ENCODE data around the gene PBX1. TPM values are rescaled to one million over a fixed set of nuclear protein-coding genes. Genes with fewer than 3 reads are reported as not detected.

Gene PBX1
- total RNA-seq, 1 donor from 2014 or later: 37.4 TPM

- intact Hi-C loops (cut with DNase I): no loop called here
- peaks cover 0 to 7% of the 10 kb centered on the region in 2 donors for H3K4me1 ChIP-seq
- no peak overlapping the region for H3K27ac ChIP-seq
- no peak overlapping the region for H3K4me3 ChIP-seq
- no peaks in the 10 kb centered on the region for H3K27me3 ChIP-seq
- DNase-seq (ENCODE audit: low spot score in 2 of 2): no peak
- H3K36me3 ChIP-seq: peaks cover 0 to 3% of the 10 kb centered on the region in 2 donors
- H3K9me3 ChIP-seq: no peaks in the 10 kb centered on the region
- TF ChIP-seq CTCF (IDR thresholded peaks at IDR 0.05): no peak
Observed at GRCh38 chr1:164675342-164675904, 116.4 kb downstream of the PBX1 start.

DNA sequence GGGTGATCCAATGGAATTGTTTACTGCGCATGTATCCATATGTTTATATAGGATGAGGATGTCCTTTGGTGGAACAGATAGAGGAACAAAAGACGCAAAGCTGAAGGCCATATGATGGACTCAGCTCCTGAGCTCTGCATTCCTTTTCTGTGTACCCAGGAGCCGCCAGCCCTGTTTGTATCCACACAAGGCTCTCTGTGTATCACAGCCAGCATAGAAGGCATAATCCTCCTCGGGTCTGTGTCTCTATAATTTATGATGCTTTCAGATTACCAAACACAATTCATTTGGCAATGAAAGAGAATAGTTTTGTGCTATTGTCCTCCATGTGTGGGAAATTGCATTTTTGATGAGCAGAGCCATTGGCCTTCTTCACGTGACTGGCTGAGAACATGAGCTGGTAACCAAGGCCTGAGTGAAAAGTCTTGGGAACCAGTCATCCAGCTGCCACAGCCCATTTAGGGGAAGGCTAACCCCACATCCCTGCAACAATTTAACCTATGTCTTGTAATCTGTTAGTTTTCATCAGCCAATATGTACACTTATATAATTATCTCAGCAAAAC lies 119.2 kb downstream of the PBX1 start:
- Histone ChIP-seq H3K36me3 (peaks cover 0 to 6% of the 10 kb centered on the region in 2 donors), H3K4me1 (peaks cover 0 to 7% of the 10 kb centered on the region in 2 donors), H3K4me3 (no peak overlapping the region), H3K27me3 (no peaks in the 10 kb centered on the region), H3K9me3 (no peaks in the 10 kb centered on the region), H3K27ac (no peak overlapping the region)
- intact Hi-C loops (cut with DNase I): no loop called here
- TF ChIP-seq CTCF (IDR thresholded peaks at IDR 0.05): no peak
- DNase-seq (ENCODE audit: low spot score in 2 of 2): no peak

GRCh38 chr1:164682570-164682969 lies 123.6 kb downstream of the PBX1 start:
- Histone ChIP-seq H3K27me3 (no peaks in the 10 kb centered on the region), H3K4me1 (peaks cover 0 to 2% of the 10 kb centered on the region in 2 donors), H3K4me3 (no peak overlapping the region), H3K9me3 (no peaks in the 10 kb centered on the region), H3K27ac (no peak overlapping the region), H3K36me3 (peaks cover 0 to 6% of the 10 kb centered on the region in 2 donors)
- intact Hi-C loops (cut with DNase I): no loop called here
- no peak for DNase-seq (ENCODE audit: low spot score in 2 of 2)
- TF ChIP-seq CTCF (IDR thresholded peaks at IDR 0.05): no peak

- intact Hi-C loops (cut with DNase I): no loop called here
- no peak overlapping the region for H3K27ac ChIP-seq
- H3K4me3 ChIP-seq: no peak overlapping the region
- TF ChIP-seq CTCF (IDR thresholded peaks at IDR 0.05): no peak
- H3K9me3 ChIP-seq: no peaks in the 10 kb centered on the region
- peaks cover 0 to 2% of the 10 kb centered on the region in 2 donors for H3K4me1 ChIP-seq
- DNase-seq (ENCODE audit: low spot score in 2 of 2): no peak
- no peaks in the 10 kb centered on the region for H3K27me3 ChIP-seq
- peaks cover 0 to 6% of the 10 kb centered on the region in 2 donors for H3K36me3 ChIP-seq
Observed at GRCh38 chr1:164683235-164683634, 124.3 kb downstream of the PBX1 start.

- no peak for DNase-seq (ENCODE audit: low spot score in 2 of 2)
- intact Hi-C loops (cut with DNase I): no loop called here
- Histone ChIP-seq H3K9me3 (no peaks in the 10 kb centered on the region), H3K27ac (no peak overlapping the region), H3K4me1 (peaks cover 0 to 2% of the 10 kb centered on the region in 2 donors), H3K27me3 (no peaks in the 10 kb centered on the region), H3K4me3 (no peak overlapping the region), H3K36me3 (peaks cover 0 to 3% of the 10 kb centered on the region in 2 donors)
- TF ChIP-seq CTCF (IDR thresholded peaks at IDR 0.05): no peak
Observed at GRCh38 chr1:164685266-164686035, 126.5 kb downstream of the PBX1 start.

Measured in ascending aorta (tissue), 2 donors.